ENCODE data around the gene FUNDC1.
"Not testable (repeated sequence)": the region's sequence is repeated elsewhere in the genome, so short reads cannot be mapped to it uniquely, and the experiment has no call there.

The FUNDC1 gene

DNA sequence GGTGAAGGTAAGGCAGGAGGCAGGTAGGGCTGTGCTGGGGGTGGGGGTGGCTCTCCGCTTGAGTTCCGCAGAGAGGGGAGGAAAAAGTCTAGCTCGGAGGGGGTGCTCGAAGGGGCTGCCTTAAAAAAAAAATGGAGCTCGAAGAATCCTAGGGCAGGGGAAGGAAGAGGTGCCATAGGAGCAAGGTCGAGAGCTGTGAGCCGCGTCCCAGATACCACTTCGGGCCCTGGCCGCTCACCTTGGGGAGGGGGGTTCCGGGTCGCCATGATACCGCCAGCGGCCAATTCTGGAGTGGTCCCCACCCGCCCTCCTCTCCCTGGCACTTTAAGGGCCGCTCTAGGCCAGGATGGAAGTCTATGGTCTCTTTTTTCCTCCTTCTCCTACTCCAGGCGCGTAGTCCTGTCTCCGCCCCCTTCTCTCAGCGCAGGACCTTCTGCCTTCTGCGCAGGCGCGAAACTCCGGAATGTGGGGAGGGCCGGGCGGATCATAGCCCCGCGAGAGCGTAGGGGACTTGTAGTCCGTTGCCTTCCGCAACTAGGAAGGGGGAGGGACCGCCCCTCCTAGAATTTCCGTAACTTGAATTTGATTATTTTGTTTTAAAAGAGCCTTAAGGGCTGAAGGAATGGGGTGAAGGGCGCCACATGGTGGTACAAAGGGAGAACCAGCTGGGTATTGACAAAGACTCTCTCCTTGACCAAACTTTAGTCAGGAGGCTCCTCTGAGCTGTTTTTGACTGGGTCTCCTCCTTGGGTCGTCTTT lies at the start of gene FUNDC1:
Gene FUNDC1, minus strand, starts transcription at position 293 of the 759 bp plus-strand sequence. Its CDS starts 27 bp downstream, at position 266.
- in situ Hi-C loops (cut with MboI; ENCODE audit: low sequenced_read_pairs): no loop called here

DNA sequence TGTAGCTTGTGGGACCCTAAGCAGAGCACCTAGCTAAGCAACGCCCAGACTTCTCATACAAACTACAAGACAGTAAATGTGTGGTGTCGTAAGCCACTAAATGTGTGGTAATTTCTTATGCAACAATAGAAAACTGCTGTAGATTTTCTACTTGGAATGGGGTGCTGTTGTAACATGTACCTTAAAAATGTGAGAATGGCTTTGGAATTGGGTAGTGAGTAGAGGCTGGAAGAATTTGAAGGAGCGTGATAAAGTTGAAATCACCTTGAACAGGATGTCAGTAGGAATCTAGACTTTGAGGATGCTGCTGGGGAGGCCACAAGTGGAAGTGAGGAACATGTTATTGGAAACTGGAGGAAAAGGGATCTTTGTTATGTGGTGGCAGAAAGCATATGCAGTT lies 43.2 kb upstream of the FUNDC1 start:
- in situ Hi-C loops (cut with MboI; ENCODE audit: low sequenced_read_pairs): no loop called here

DNA sequence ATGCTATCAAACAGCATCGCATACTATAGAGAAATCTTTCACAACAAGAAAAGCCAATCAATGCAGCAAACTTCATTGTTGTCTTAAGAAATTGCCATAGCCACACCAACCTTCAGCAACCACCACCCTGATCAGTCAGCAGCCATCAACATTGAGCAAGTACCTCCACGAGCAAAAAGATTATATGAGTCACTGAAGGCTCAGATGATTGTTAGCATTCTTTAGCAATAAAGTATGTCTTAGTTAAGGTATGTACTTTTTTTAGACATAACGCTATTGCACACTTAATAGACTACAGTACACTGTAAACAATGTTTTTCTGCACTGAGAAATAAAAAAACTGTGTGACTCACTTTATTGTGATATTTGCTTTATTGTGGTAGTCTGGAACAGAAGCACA lies 37.8 kb upstream of the FUNDC1 start:
- in situ Hi-C loops (cut with MboI; ENCODE audit: low sequenced_read_pairs): no loop called here

- in situ Hi-C loops (cut with MboI; ENCODE audit: low sequenced_read_pairs): no loop called here
These were observed 29.8 kb upstream of the FUNDC1 start for GRCh38 chrX:44572340-44572938.

- in situ Hi-C loops (cut with MboI; ENCODE audit: low sequenced_read_pairs): no loop called here
These were observed 27.9 kb upstream of the FUNDC1 start for GRCh38 chrX:44570522-44570921.

- in situ Hi-C loops (cut with MboI; ENCODE audit: low sequenced_read_pairs): no loop called here
These were observed 26.5 kb upstream of the FUNDC1 start for GRCh38 chrX:44569122-44569521.

DNA sequence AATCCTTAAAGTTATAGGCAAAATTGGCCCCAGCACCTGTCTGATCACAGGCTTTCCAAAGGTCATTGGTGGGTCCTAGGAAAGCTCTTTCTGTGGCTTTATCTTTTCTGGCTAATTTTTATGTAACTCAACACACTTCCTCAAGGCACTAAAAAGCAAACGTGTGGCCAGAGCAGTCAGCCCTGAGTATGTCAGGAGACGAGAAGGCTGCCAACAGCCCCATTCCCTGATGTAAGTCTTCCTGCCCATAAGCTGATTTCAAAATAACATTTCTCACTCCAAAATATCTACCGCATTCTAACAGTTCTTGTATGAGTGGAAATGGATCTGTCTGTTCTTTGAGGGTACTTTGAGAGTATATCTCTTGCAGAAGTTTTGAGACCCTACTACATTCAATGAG lies 25.5 kb upstream of the FUNDC1 start:
- in situ Hi-C loops (cut with MboI; ENCODE audit: low sequenced_read_pairs): no loop called here

GRCh38 chrX:44561896-44562295 lies 19.2 kb upstream of the FUNDC1 start:
- in situ Hi-C loops (cut with MboI; ENCODE audit: low sequenced_read_pairs): not testable (repeated sequence)

DNA sequence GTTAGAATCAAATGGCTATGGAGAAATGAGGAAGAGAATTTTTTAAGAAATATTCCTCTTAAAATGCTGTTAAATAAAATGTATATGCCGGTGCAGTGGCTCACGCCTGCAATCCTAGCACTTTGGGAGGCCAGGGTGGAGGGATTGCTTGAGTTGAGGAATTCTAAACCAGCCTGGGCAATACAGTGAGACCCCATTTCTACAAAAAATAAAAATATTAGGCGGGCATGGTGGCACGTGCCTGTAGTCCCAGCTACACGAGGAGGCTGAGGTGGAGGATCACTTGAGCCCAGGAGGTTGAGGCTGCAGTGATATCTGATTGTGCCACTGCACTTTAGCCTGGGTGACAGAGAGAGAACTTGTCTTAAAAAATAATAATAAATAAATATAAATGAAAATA lies 7.9 kb upstream of the FUNDC1 start:
- in situ Hi-C loops (cut with MboI; ENCODE audit: low sequenced_read_pairs): no loop called here

- in situ Hi-C loops (cut with MboI; ENCODE audit: low sequenced_read_pairs): not testable (repeated sequence)
These were observed 2.8 kb upstream of the FUNDC1 start for GRCh38 chrX:44545454-44545853.

DNA sequence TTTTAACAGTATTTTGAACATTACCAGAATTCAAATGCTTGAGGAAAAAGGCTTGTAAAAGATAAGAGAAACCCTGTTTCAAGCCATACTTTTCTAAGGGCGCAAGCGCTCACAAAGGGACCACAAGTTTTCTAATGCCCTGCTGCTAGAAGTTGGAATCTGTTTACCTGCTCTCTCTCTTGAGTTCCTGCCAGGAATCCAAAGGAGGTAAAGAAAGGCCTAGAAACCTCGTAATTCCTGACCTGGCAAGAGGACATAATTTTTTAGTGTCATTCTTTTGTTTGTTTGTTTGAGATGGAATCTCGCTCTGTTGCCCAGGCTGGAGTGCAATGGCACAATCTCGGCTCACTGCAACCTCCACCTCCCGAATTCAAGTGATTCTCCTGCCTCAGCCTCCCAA lies 1.4 kb upstream of the FUNDC1 start:
- in situ Hi-C loops (cut with MboI; ENCODE audit: low sequenced_read_pairs): no loop called here

GRCh38 chrX:44536198-44536597 lies 6.5 kb downstream of the FUNDC1 start:
- in situ Hi-C loops (cut with MboI; ENCODE audit: low sequenced_read_pairs): no loop called here

GRCh38 chrX:44529310-44529709 lies 13.3 kb downstream of the FUNDC1 start:
- in situ Hi-C loops (cut with MboI; ENCODE audit: low sequenced_read_pairs): no loop called here

GRCh38 chrX:44514272-44514671 lies 28.4 kb downstream of the FUNDC1 start:
- in situ Hi-C loops (cut with MboI; ENCODE audit: low sequenced_read_pairs): no loop called here

GRCh38 chrX:44507292-44507691 lies 35.4 kb downstream of the FUNDC1 start:
- in situ Hi-C loops (cut with MboI; ENCODE audit: low sequenced_read_pairs): no loop called here

GRCh38 chrX:44506678-44507077 lies 36.0 kb downstream of the FUNDC1 start:
- in situ Hi-C loops (cut with MboI; ENCODE audit: low sequenced_read_pairs): no loop called here

GRCh38 chrX:44503560-44503959 lies 39.1 kb downstream of the FUNDC1 start:
- in situ Hi-C loops (cut with MboI; ENCODE audit: low sequenced_read_pairs): no loop called here

GRCh38 chrX:44495091-44495490 lies 47.6 kb downstream of the FUNDC1 start:
- in situ Hi-C loops (cut with MboI; ENCODE audit: low sequenced_read_pairs): no loop called here

GRCh38 chrX:44494357-44494756 lies 48.3 kb downstream of the FUNDC1 start:
- in situ Hi-C loops (cut with MboI; ENCODE audit: low sequenced_read_pairs): no loop called here

DNA sequence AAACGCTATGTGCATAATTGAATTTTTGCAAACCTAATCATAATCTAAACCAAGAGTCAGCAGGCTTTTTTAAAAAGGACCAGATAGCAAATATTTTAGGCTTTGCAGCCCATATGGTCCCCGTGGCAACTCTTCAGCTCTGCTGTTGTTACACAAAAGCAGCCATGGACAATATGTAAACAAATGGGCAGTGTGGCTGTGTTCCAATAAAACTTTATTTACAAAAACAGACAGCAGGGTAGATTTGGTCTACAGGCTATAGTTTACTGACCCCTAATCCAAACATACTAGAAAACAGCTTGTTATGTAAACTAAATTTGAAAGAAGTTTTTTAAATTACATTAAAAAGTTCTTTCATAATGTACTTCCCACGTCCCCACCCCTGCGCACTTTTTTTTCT lies 53.1 kb downstream of the FUNDC1 start:
- in situ Hi-C loops (cut with MboI; ENCODE audit: low sequenced_read_pairs): no loop called here

DNA sequence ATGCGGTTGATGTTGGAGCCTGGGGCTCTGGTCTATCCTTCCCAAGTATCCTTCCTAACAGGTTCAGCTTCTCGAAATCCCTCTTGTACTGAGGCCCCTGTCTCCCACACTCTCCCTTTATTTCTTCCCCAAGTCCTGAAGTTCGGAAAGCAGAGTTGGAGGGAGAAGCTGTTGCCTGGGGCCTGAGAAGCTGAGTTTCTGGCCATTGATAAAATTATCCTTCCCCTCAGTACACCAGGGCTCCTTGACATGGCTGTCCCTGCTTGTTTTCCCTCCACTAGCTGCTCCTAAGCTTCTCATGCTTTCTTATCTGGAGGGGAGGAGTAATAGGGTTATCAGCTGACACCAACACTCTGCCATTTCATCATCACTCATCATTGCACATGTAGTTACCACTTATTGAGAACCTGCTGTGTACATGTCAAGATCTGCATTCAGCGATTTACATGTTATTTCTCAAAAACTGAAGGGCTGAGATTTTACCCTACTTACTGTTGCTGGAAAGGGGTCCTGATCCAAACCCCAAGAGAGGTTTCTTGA lies 58.0 kb downstream of the FUNDC1 start:
- in situ Hi-C loops (cut with MboI; ENCODE audit: low sequenced_read_pairs): no loop called here

GRCh38 chrX:44483965-44484606 lies 58.6 kb downstream of the FUNDC1 start:
- in situ Hi-C loops (cut with MboI; ENCODE audit: low sequenced_read_pairs): no loop called here

All from HL-60/S4 treated with phorbol 12-myristate 13-acetate at 8.2 ng/mL for 4 days and 3 days (cell line).